Measurements from ENCODE around the gene ST3GAL3.

- no peak for TF ChIP-seq CTCF (IDR thresholded peaks at IDR 0.05 in 4 of 5, conservative IDR thresholded peaks at IDR 0.05 in 1 of 5)
- TF ChIP-seq POLR2A (IDR thresholded peaks at IDR 0.05) = no peak
Observed at GRCh38 chr1:43904660-43905551, 197.6 kb downstream of the ST3GAL3 start.
